Small intestine (tissue), 7 donors: ENCODE data around the gene COL27A1. TPM values are rescaled to one million over a fixed set of nuclear protein-coding genes. Genes with fewer than 3 reads are reported as not detected.

Source experiments
- DNase-seq, 2 donors: peaks; one replicate each; pipeline versions ENCODE4 v3.0.0 to v3.0.0-alpha.2; 2013
- FAIRE-seq: peaks from 2 replicates; lab custom pipeline; 2012; peaks lifted over from hg19 to GRCh38; lab: Jason Lieb, UNC
- H3K27ac ChIP-seq, 3 donors: one replicate each; pipeline ENCODE4 v1.5.1; 2013; ENCODE audit warnings: low read length in 2 of 3, mild to moderate bottlenecking in 2 of 3, control low read depth in 1 of 3, inconsistent platforms in 1 of 3, low read depth in 1 of 3, moderate library complexity in 1 of 3
- H3K27me3 ChIP-seq, 3 donors: one replicate each; pipeline ENCODE4 v1.6.1; 2013; ENCODE audit warnings: low read length in 3 of 3, inconsistent platforms in 1 of 3; ENCODE audit not compliant: control insufficient read depth in 3 of 3, insufficient read depth in 3 of 3
- H3K36me3 ChIP-seq, 3 donors: one replicate each; pipeline ENCODE4 v1.6.1; 2013; ENCODE audit warnings: low read length in 3 of 3, inconsistent platforms in 1 of 3, low read depth in 1 of 3, mild to moderate bottlenecking in 1 of 3, moderate library complexity in 1 of 3; ENCODE audit not compliant: control insufficient read depth in 3 of 3, insufficient read depth in 2 of 3
- H3K4me1 ChIP-seq, 3 donors: one replicate each; pipeline ENCODE4 v1.6.1; 2013; ENCODE audit warnings: low read length in 2 of 3, inconsistent platforms in 1 of 3, low read depth in 1 of 3, mild to moderate bottlenecking in 1 of 3, moderate library complexity in 1 of 3; ENCODE audit not compliant: control insufficient read depth in 3 of 3, insufficient read depth in 2 of 3
- H3K4me3 ChIP-seq, 3 donors: one replicate each; pipeline ENCODE4 v1.5.1; 2013; ENCODE audit warnings: low read length in 3 of 3, control low read depth in 1 of 3, inconsistent platforms in 1 of 3, low read depth in 1 of 3, mild to moderate bottlenecking in 1 of 3, moderate library complexity in 1 of 3
- H3K9me3 ChIP-seq, 2 donors: one replicate each; pipeline ENCODE4 v1.6.1; 2013; ENCODE audit warnings: low read depth in 1 of 2, low read length in 1 of 2; ENCODE audit not compliant: control insufficient read depth in 2 of 2, insufficient read depth in 1 of 2
- WGBS, 3 donors: extraction: QIAGEN DNeasy Blood & Tissue Kit; methylation state at CpG; one replicate each; pipeline ENCODE4 v1.1.7; 2013; 5-methylcytosine and 5-hydroxymethylcytosine counted together
- polyA plus RNA-seq, 4 donors: library from polyadenylated mRNA; stranded (reverse) in 3 of 4; unstranded in 1 of 4; fragments of 200-250 nt in 3 of 4; fragments of 120-200 nt in 1 of 4; gene quantifications; one replicate each; pipeline versions ENCODE4 v1.2.1 to v1.2.3, GENCODE V29; 2013
- donor health status: healthy with polysubstance abuse.
- donor health status: control.
- donor health status: control.
- donor health status: Bipolar disorder and iron deficiency.
- donor health status: healthy.

The COL27A1 gene
- polyA plus RNA-seq, 4 donors, result 0.45 to 123 (median 1.8) TPM

GRCh38 chr9:114203410-114204140, 48.2 kb downstream of the COL27A1 start:
- FAIRE-seq, result no peak
- DNase-seq, result no peak
- 83 to 91% (median 89%) methylated on average over 11 of the region's 11 CpGs for WGBS, 3 donors

GRCh38 chr9:114204265-114204664, 48.9 kb downstream of the COL27A1 start:
- H3K27ac ChIP-seq, result no peak overlapping the region
- H3K4me3 ChIP-seq, result no peak overlapping the region
- peaks cover 0 to 41% (median 0%) of the 10 kb centered on the region in 3 donors for H3K4me1 ChIP-seq
- peaks cover 0 to 86% (median 0%) of the 10 kb centered on the region in 3 donors for H3K36me3 ChIP-seq
- FAIRE-seq, result no peak
- WGBS, 3 donors, result 69 to 89% (median 69%) methylated on average over 4 of the region's 4 CpGs
- no peaks in the 10 kb centered on the region for H3K27me3 ChIP-seq
- no peak for DNase-seq
- no peaks in the 10 kb centered on the region for H3K9me3 ChIP-seq

More at GRCh38 chr9:114203410-114204140, 48.2 kb downstream of the COL27A1 start:
- peaks cover 0 to 85% (median 0%) of the 10 kb centered on the region in 3 donors for H3K36me3 ChIP-seq
- no peak overlapping the region for H3K4me3 ChIP-seq
- H3K27me3 ChIP-seq, result no peaks in the 10 kb centered on the region
- H3K4me1 ChIP-seq, result peaks cover 0 to 41% (median 0%) of the 10 kb centered on the region in 3 donors
- H3K27ac ChIP-seq, result no peak overlapping the region
- H3K9me3 ChIP-seq, result no peaks in the 10 kb centered on the region

- H3K4me3 ChIP-seq, result no peak overlapping the region
- 68 to 79% (median 75%) methylated on average over 9 to 10 of the region's 10 CpGs for WGBS, 3 donors
- H3K27me3 ChIP-seq, result no peaks in the 10 kb centered on the region
- H3K9me3 ChIP-seq, result no peaks in the 10 kb centered on the region
- peaks cover 0 to 88% (median 0%) of the 10 kb centered on the region in 3 donors for H3K36me3 ChIP-seq
- no peak for FAIRE-seq
- no peak for DNase-seq
- no peak overlapping the region for H3K27ac ChIP-seq
- peaks cover 0 to 41% (median 0%) of the 10 kb centered on the region in 3 donors for H3K4me1 ChIP-seq
Observed at GRCh38 chr9:114205171-114206015, 50.1 kb downstream of the COL27A1 start.

GRCh38 chr9:114206221-114206789, 51.0 kb downstream of the COL27A1 start:
- Histone ChIP-seq H3K27me3 (no peaks in the 10 kb centered on the region), H3K9me3 (no peaks in the 10 kb centered on the region), H3K4me1 (peaks cover 0 to 41% (median 0%) of the 10 kb centered on the region in 3 donors), H3K4me3 (no peak overlapping the region), H3K27ac (no peak overlapping the region), H3K36me3 (peaks cover 0 to 88% (median 0%) of the 10 kb centered on the region in 3 donors)
- DNase-seq, result no peak
- no peak for FAIRE-seq
- 72 to 83% (median 81%) methylated on average over 5 of the region's 5 CpGs for WGBS, 3 donors

GRCh38 chr9:114207034-114207810, 51.9 kb downstream of the COL27A1 start:
- peaks cover 0 to 90% (median 0%) of the 10 kb centered on the region in 3 donors for H3K36me3 ChIP-seq
- FAIRE-seq, result no peak

GRCh38 chr9:114207845-114208244, 52.5 kb downstream of the COL27A1 start:
- peaks cover 0 to 91% (median 0%) of the 10 kb centered on the region in 3 donors for H3K36me3 ChIP-seq
- peaks cover 0 to 36% (median 0%) of the 10 kb centered on the region in 3 donors for H3K4me1 ChIP-seq
- H3K4me3 ChIP-seq, result no peak overlapping the region
- no peaks in the 10 kb centered on the region for H3K9me3 ChIP-seq
- 81 to 91% (median 87%) methylated on average over 6 of the region's 6 CpGs for WGBS, 3 donors
- FAIRE-seq (no peak), DNase-seq (no peak)
- H3K27me3 ChIP-seq, result no peaks in the 10 kb centered on the region
- H3K27ac ChIP-seq, result no peak overlapping the region

More at GRCh38 chr9:114207034-114207810, 51.9 kb downstream of the COL27A1 start:
- DNase-seq, result peak in 1 of 2 donors; percentile 29
- Histone ChIP-seq H3K4me1 (peaks cover 0 to 36% (median 0%) of the 10 kb centered on the region in 3 donors), H3K4me3 (no peak overlapping the region), H3K27me3 (no peaks in the 10 kb centered on the region), H3K27ac (no peak overlapping the region), H3K9me3 (no peaks in the 10 kb centered on the region)
- 68 to 77% (median 71%) methylated on average over 9 of the region's 9 CpGs for WGBS, 3 donors

GRCh38 chr9:114209151-114209550, 53.8 kb downstream of the COL27A1 start:
- 92 to 95% (median 95%) methylated on average over 17 to 18 of the region's 18 CpGs for WGBS, 3 donors
- H3K27ac ChIP-seq, result no peak overlapping the region
- peaks cover 0 to 34% (median 0%) of the 10 kb centered on the region in 3 donors for H3K4me1 ChIP-seq
- H3K4me3 ChIP-seq, result no peak overlapping the region
- H3K36me3 ChIP-seq, result peaks cover 0 to 95% (median 0%) of the 10 kb centered on the region in 3 donors
- FAIRE-seq (no peak), DNase-seq (no peak)
- H3K27me3 ChIP-seq, result no peaks in the 10 kb centered on the region
- H3K9me3 ChIP-seq, result no peaks in the 10 kb centered on the region
